ENCODE results near the gene CLDN19.
"Not testable (repeated sequence)": the region's sequence is repeated elsewhere in the genome, so short reads cannot be mapped to it uniquely, and the experiment has no call there.

CLDN19 gene

GRCh38 chr1:42761567-42761966 is 21.5 kb upstream of the CLDN19 start:
- no peak for DNase-seq (ENCODE audit: low spot score)
- TF ChIP-seq CTCF (IDR thresholded peaks at IDR 0.05; ENCODE audit: extremely low read depth, missing control alignments): no peak

GRCh38 chr1:42759114-42759513 is 19.1 kb upstream of the CLDN19 start:
- DNase-seq (ENCODE audit: low spot score): no peak
- TF ChIP-seq CTCF (IDR thresholded peaks at IDR 0.05; ENCODE audit: extremely low read depth, missing control alignments): no peak

- DNase-seq (ENCODE audit: low spot score): no peak
- TF ChIP-seq CTCF (IDR thresholded peaks at IDR 0.05; ENCODE audit: extremely low read depth, missing control alignments): no peak
These were observed 18.6 kb upstream of the CLDN19 start for GRCh38 chr1:42758641-42759040.

DNA sequence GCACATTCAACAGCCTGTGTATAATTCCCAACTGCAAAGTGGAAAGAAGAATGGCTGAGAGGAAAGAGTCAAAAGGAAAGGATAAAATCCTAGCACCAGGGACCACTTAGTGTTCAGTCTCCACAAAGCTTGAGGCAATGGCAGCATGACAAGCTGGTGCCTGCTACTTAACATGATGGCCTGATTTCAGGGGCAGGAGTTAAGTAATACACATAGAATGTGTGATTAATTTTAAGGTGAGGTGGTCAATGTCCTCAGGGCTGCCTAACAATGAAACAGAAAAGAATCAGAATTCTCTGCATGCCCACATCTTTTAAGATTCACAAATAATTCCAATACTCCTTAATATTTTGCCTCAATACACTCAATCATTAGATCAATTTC is 17.8 kb upstream of the CLDN19 start:
- no peak for DNase-seq (ENCODE audit: low spot score)
- no peak for TF ChIP-seq CTCF (IDR thresholded peaks at IDR 0.05; ENCODE audit: extremely low read depth, missing control alignments)

DNA sequence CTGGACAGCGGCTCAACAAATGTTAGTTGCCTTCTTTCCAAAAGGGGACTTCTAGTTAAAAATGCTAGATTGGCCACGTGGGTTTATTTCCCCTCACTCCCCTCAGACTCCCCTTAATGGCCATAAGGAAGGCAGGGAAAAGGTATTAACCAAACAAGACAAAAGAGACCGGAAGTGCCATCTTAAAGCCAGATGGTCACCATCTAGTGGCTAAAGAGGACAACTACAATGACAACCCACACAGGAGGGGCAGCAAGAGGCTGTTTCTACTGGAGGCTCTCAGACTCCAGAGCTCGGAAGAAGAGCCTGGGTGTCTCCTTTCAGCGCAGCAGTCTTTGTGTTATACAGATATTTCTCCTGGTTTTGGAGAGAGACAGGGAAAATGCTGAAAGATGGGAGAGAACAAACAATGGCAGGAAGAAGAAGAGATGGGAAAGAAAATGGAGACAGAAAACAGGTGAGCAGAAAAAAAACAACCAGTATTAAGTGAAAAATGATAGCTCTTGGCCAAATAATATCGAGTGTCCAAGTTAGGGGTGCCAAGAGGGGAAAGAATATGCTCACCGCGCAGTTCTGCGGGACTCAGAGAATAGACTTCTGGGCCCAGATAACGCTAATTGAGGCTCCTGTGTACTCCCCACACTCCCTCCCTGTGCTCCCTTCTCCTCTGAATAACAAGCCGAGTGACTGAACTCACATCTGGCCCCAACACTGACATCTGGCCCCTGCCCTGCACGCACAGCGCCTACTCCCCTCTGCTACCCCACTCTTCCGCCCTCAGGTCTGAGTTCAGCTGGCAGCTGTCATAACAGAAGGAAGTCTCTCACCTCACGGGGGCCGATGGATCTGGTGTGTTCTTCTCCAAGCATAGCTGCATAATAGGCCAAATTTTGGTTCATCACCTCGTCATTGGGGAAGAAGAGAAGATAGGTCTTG is 17.2 kb upstream of the CLDN19 start:
- TF ChIP-seq CTCF (IDR thresholded peaks at IDR 0.05; ENCODE audit: extremely low read depth, missing control alignments): peak; percentile 47
- DNase-seq (ENCODE audit: low spot score): peak; percentile 82

GRCh38 chr1:42753070-42753469 is 13.0 kb upstream of the CLDN19 start:
- no peak for TF ChIP-seq CTCF (IDR thresholded peaks at IDR 0.05; ENCODE audit: extremely low read depth, missing control alignments)
- no peak for DNase-seq (ENCODE audit: low spot score)

- DNase-seq (ENCODE audit: low spot score): no peak
- TF ChIP-seq CTCF (IDR thresholded peaks at IDR 0.05; ENCODE audit: extremely low read depth, missing control alignments): no peak
These were observed 12.2 kb upstream of the CLDN19 start for GRCh38 chr1:42752284-42752683.

DNA sequence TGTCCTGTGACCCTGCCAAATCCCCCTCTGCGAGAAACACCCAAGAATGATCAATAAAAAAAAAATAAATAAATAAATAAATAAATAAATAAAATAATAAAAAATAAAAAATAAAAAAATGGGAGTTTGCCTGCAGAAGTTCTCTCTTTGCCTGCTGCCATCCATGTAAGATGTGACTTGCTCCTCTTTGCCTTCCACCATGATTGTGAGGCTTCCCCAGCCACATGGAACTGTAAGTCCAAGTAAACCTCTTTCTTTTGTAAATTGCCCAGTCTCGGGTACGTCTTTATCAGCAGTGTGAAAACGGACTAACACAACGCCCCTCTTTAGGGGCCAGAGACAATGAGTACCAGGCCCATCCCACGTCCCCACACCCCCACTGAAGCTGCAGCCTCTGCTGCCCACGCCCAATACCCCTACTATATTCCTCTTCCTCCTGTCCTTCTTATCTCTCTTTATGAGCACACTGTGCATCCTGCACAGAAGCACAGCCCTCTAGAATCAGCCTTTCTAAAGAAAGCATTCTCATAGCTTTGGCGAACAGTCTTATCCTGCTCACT is 11.6 kb upstream of the CLDN19 start:
- DNase-seq (ENCODE audit: low spot score): not testable (repeated sequence)
